H9 (cell line): ENCODE data around the gene ADAR. TPM values are rescaled to one million over a fixed set of nuclear protein-coding genes. Genes with fewer than 3 reads are reported as not detected.

Experiments
- DNase-seq: peaks from one replicate; pipeline ENCODE4 v3.0.0-alpha.2; 2017
- H2AFZ ChIP-seq: one replicate; pipeline ENCODE4 v1.6.1; 2013; ENCODE audit warnings: mild to moderate bottlenecking, low read length, control low read depth, moderate library complexity
- H2AK5ac ChIP-seq: 2 replicates; pipeline ENCODE4 v1.6.1; 2013; ENCODE audit warnings: low read length, control low read depth, mixed read lengths; ENCODE audit not compliant: insufficient read length
- H2BK120ac ChIP-seq: one replicate; pipeline ENCODE4 v1.6.1; 2013; ENCODE audit warnings: low read depth, mild to moderate bottlenecking, low read length, control low read depth, inconsistent platforms; ENCODE audit not compliant: poor library complexity, severe bottlenecking
- H2BK12ac ChIP-seq: 2 replicates; pipeline ENCODE4 v1.6.1; 2013; ENCODE audit warnings: low read length, control low read depth, mixed read lengths, low read depth; ENCODE audit not compliant: insufficient read length
- H2BK15ac ChIP-seq: 2 replicates; pipeline ENCODE4 v1.6.1; 2013; ENCODE audit warnings: low read depth, low read length, control low read depth
- H2BK20ac ChIP-seq: one replicate; pipeline ENCODE4 v1.6.1; 2013; ENCODE audit warnings: low read depth, mild to moderate bottlenecking, low read length, control low read depth, inconsistent platforms; ENCODE audit not compliant: poor library complexity, severe bottlenecking
- H2BK5ac ChIP-seq: 2 replicates; pipeline ENCODE4 v1.6.1; 2013; ENCODE audit warnings: low read length, control low read depth, mixed read lengths; ENCODE audit not compliant: insufficient read length
- H3K14ac ChIP-seq: 2 replicates; pipeline ENCODE4 v1.6.1; 2013; ENCODE audit warnings: low read length, control low read depth; ENCODE audit not compliant: insufficient read depth
- H3K18ac ChIP-seq: 2 replicates; pipeline ENCODE4 v1.6.1; 2013; ENCODE audit warnings: low read depth, mild to moderate bottlenecking, mixed read lengths, low read length, control low read depth; ENCODE audit not compliant: insufficient read length
- H3K23ac ChIP-seq: 2 replicates; pipeline ENCODE4 v1.6.1; 2013; ENCODE audit warnings: low read length, control low read depth, mixed read lengths, low read depth; ENCODE audit not compliant: insufficient read length
- H3K23me2 ChIP-seq: 2 replicates; pipeline ENCODE4 v1.6.1; 2013; ENCODE audit warnings: low read depth, mild to moderate bottlenecking, mixed read lengths, low read length, control low read depth; ENCODE audit not compliant: insufficient read length, poor library complexity, severe bottlenecking
- H3K27ac ChIP-seq: 2 replicates; pipeline ENCODE4 v1.5.1; 2013; ENCODE audit warnings: low read length, control low read depth, mixed read lengths, low read depth; ENCODE audit not compliant: insufficient read length
- H3K27me3 ChIP-seq: 2 replicates; pipeline ENCODE4 v1.6.1; 2013; ENCODE audit warnings: low read length, control low read depth, inconsistent platforms; ENCODE audit not compliant: insufficient read depth
- H3K4ac ChIP-seq: 2 replicates; pipeline ENCODE4 v1.6.1; 2013; ENCODE audit warnings: low read depth, mild to moderate bottlenecking, control low read depth, inconsistent platforms, low read length, moderate library complexity
- H3K4me1 ChIP-seq: 2 replicates; pipeline ENCODE4 v1.6.1; 2013; ENCODE audit warnings: low read length, control low read depth, inconsistent platforms; ENCODE audit not compliant: insufficient read depth
- H3K4me2 ChIP-seq: 2 replicates; pipeline ENCODE4 v1.6.1; 2013; ENCODE audit warnings: low read length, control low read depth, mixed read lengths; ENCODE audit not compliant: insufficient read length, insufficient read depth
- H3K56ac ChIP-seq: 2 replicates; pipeline ENCODE4 v1.6.1; 2013; ENCODE audit warnings: low read depth, mild to moderate bottlenecking, mixed read lengths, low read length, control low read depth; ENCODE audit not compliant: insufficient read length
- H3K79me1 ChIP-seq: 2 replicates; pipeline ENCODE4 v1.6.1; 2013; ENCODE audit warnings: low read depth, mild to moderate bottlenecking, moderate library complexity, low read length, control low read depth, inconsistent platforms; ENCODE audit not compliant: insufficient read depth, poor library complexity, severe bottlenecking
- H3K79me2 ChIP-seq: 2 replicates; pipeline ENCODE4 v1.6.1; 2013; ENCODE audit warnings: low read length, control low read depth, inconsistent platforms; ENCODE audit not compliant: insufficient read depth
- H3K9ac ChIP-seq: 2 replicates; pipeline ENCODE4 v1.6.1; 2013; ENCODE audit warnings: low read length, control low read depth, mixed read lengths; ENCODE audit not compliant: insufficient read length; ENCODE audit errors: extremely low read depth
- H3K9me3 ChIP-seq: one replicate; pipeline ENCODE4 v1.6.1; 2013; ENCODE audit warnings: low read depth, low read length, inconsistent platforms; ENCODE audit not compliant: control insufficient read depth
- H3T11ph ChIP-seq: one replicate; pipeline ENCODE4 v1.6.1; 2013; ENCODE audit warnings: mild to moderate bottlenecking, low read length, control low read depth, inconsistent platforms
- H4K20me1 ChIP-seq: one replicate; pipeline ENCODE4 v1.6.1; 2013; ENCODE audit not compliant: control insufficient read depth, insufficient read length, insufficient read depth
- H4K5ac ChIP-seq: 2 replicates; pipeline ENCODE4 v1.6.1; 2013; ENCODE audit warnings: low read depth, mild to moderate bottlenecking, mixed read lengths, low read length, control low read depth; ENCODE audit not compliant: insufficient read length
- H4K8ac ChIP-seq: replicated peaks from 2 replicates; pipeline ENCODE4 v1.6.1; 2013; ENCODE audit warnings: low read length, control low read depth, mixed read lengths, low read depth; ENCODE audit not compliant: insufficient read length
- H4K91ac ChIP-seq: 2 replicates; pipeline ENCODE4 v1.6.1; 2013; ENCODE audit warnings: low read depth, mild to moderate bottlenecking, moderate library complexity, mixed read lengths, low read length, control low read depth; ENCODE audit not compliant: insufficient read length
- H3K27ac Mint-ChIP-seq, 3 experiments: 2 replicates in 2 of 3; 3 replicates in 1 of 3; pipeline ENCODE4 v1.8.0; 2020 to 2021; ENCODE audit warnings: mixed read lengths in 3 of 3, mild to moderate bottlenecking in 1 of 3, moderate library complexity in 1 of 3
- H3K27me3 Mint-ChIP-seq: 2 replicates; pipeline ENCODE4 v1.8.0; 2021; ENCODE audit warnings: low read depth, mild to moderate bottlenecking, moderate library complexity, mixed read lengths
- H3K36me3 Mint-ChIP-seq, 3 experiments: 2 replicates in 2 of 3; 3 replicates in 1 of 3; pipeline ENCODE4 v1.8.0; 2020 to 2021; ENCODE audit warnings: low read depth in 3 of 3, mixed read lengths in 3 of 3; ENCODE audit not compliant: insufficient read depth in 1 of 3
- H3K4me1 Mint-ChIP-seq, 2 experiments: 2 replicates each; pipeline ENCODE4 v1.8.0; 2020; ENCODE audit warnings: mixed read lengths in 2 of 2
- H3K4me3 Mint-ChIP-seq, 2 experiments: 2 replicates in 1 of 2; 3 replicates in 1 of 2; pipeline ENCODE4 v1.8.0; 2020 to 2021; ENCODE audit warnings: mild to moderate bottlenecking in 2 of 2, mixed read lengths in 2 of 2, moderate library complexity in 1 of 2
- H3K9me3 Mint-ChIP-seq, 2 experiments: 2 replicates in 1 of 2; 3 replicates in 1 of 2; pipeline ENCODE4 v1.8.0; 2020; ENCODE audit warnings: mild to moderate bottlenecking in 2 of 2, mixed read lengths in 2 of 2, moderate library complexity in 1 of 2
- CTCF ChIP-seq: fragments of 200-600 bp; sonication (generic); conservative IDR thresholded peaks from 3 replicates; pipeline ENCODE4 v1.8.0; 2021; ENCODE audit warnings: antibody characterized with exemption, mild to moderate bottlenecking
- WGBS: extraction: QIAGEN DNeasy Blood & Tissue Kit; methylation state at CpG from one replicate; pipeline ENCODE4 v1.1.7; 2013; ENCODE audit warnings: missing lambda C conversion rate, low lambda C conversion rate, mixed read lengths; ENCODE audit not compliant: insufficient read length; ENCODE audit errors: extremely low coverage; 5-methylcytosine and 5-hydroxymethylcytosine counted together
- total RNA-seq: library from RNA; stranded (reverse); gene quantifications from 2 replicates; pipeline ENCODE4 v1.2.1, GENCODE V29; 2021

ADAR gene
- total RNA-seq, 1 experiment from 2014 or later: 236 TPM

- no peak overlapping the region for H3T11ph ChIP-seq
- H3K27ac ChIP-seq: no peak overlapping the region
- no peak overlapping the region for H3K56ac ChIP-seq
- H3K79me2 ChIP-seq: peaks cover 21% of the 10 kb centered on the region; the same call in 1 of the 2 replicates
- H3K27me3 Mint-ChIP-seq: peaks cover 11% of the 10 kb centered on the region
- H4K8ac ChIP-seq: no peak overlapping the region
- TF ChIP-seq CTCF: no peak
- H3K9me3 Mint-ChIP-seq: peaks cover 21 to 22% of the 10 kb centered on the region in 2 experiments
- no peak overlapping the region for H2BK20ac ChIP-seq
- no peak overlapping the region for H3K14ac ChIP-seq
- no peak for DNase-seq
- H4K91ac ChIP-seq: no peak overlapping the region
- H2BK5ac ChIP-seq: no peak overlapping the region
- no peak overlapping the region for H3K4me2 ChIP-seq
- WGBS: no CpG with 5 or more reads among the region's 1 CpG
- H3K4me3 Mint-ChIP-seq: no peak overlapping the region; a peak in 1 of 5 replicates
- H3K4me1 ChIP-seq: no peaks in the 10 kb centered on the region
- no peak overlapping the region for H3K27ac Mint-ChIP-seq
- peaks cover 13 to 14% of the 10 kb centered on the region in 2 experiments for H3K4me1 Mint-ChIP-seq
- H3K23ac ChIP-seq: no peak overlapping the region
- no peak overlapping the region for H2BK120ac ChIP-seq
- no peak overlapping the region for H3K9ac ChIP-seq
- no peak overlapping the region for H2AFZ ChIP-seq
- H3K9me3 ChIP-seq: no peaks in the 10 kb centered on the region
- no peak overlapping the region for H4K5ac ChIP-seq
- H4K20me1 ChIP-seq: no peaks in the 10 kb centered on the region
- no peak overlapping the region for H2AK5ac ChIP-seq
- H2BK15ac ChIP-seq: no peak overlapping the region
- H3K4ac ChIP-seq: no peak overlapping the region
- H3K27me3 ChIP-seq: no peaks in the 10 kb centered on the region
- no peak overlapping the region for H3K18ac ChIP-seq
- H3K36me3 Mint-ChIP-seq: peaks cover 7 to 28% (median 25%) of the 10 kb centered on the region in 3 experiments
- H2BK12ac ChIP-seq: no peak overlapping the region
- H3K23me2 ChIP-seq: peaks cover 7% of the 10 kb centered on the region
- H3K79me1 ChIP-seq: peaks cover 3% of the 10 kb centered on the region
These were observed 21.2 kb upstream of the ADAR start for GRCh38 chr1:154629061-154629674.
